Esophagus squamous epithelium (tissue), 4 donors: ENCODE results near the gene RASA1.

Source experiments
- CTCF ChIP-seq, 6 experiments: fragments of 450-650 bp in 4 of 6; fragments of 200-600 bp in 2 of 6; sonication (generic) in 2 of 6; IDR thresholded peaks; one replicate each; pipeline ENCODE4 v1.5.1; 2016 to 2019; ENCODE audit warnings: antibody characterized with exemption in 6 of 6, mild to moderate bottlenecking in 4 of 6, moderate library complexity in 4 of 6
- POLR2A ChIP-seq, 4 donors: fragments of 450-650 bp; IDR thresholded peaks; one replicate each; pipeline ENCODE4 v1.6.1; 2017; ENCODE audit warnings: antibody characterized with exemption in 4 of 4, mild to moderate bottlenecking in 4 of 4, moderate library complexity in 3 of 4

GRCh38 chr5:87347841-87348240 lies 80.2 kb downstream of the RASA1 start:
- TF ChIP-seq POLR2A (IDR thresholded peaks at IDR 0.05) (no peak), CTCF (IDR thresholded peaks at IDR 0.05) (no peak)
